ENCODE results near the gene RASA2. TPM values are rescaled to one million over a fixed set of nuclear protein-coding genes. Genes with fewer than 3 reads are reported as not detected.

The RASA2 gene
- total and polyA plus RNA-seq, 8 donors = 3.2 to 10.7 (median 5.7) TPM

DNA sequence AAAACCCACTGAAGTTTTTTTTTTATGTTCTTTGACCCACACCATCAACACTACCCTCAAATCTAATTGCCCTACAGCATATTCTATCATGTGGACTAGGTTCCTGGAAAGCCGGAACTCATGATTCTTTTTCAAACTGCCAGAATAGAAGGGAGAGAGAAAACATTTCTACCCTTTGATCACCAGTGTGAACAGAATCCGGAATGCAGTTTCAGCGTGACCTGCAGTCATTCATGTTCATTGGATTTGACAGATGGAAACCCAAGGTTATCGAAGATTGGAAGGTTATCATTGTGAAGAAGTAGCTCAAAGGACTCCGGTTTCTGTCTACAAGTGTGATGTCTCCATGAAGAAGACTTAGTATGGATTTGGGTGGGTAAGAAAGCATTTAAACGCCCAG is 39.4 kb upstream of the RASA2 start:
- Histone ChIP-seq H3K27ac (no peak overlapping the region), H3K36me3 (peaks cover 3 to 32% (median 10%) of the 10 kb centered on the region in 3 donors), H3K4me1 (peaks cover 0 to 3% (median 0%) of the 10 kb centered on the region in 3 donors), H3K4me3 (no peak overlapping the region), H3K9me3 (no peaks in the 10 kb centered on the region), H3K27me3 (no peaks in the 10 kb centered on the region)
- intact Hi-C loops (cut with DNase I) = loop anchor here in 2 of 3 donors (5.0 to 10.0 kb wide), 2 partner anchors 83 to 140 kb away; partner anchors contain the start of gene ZBTB38 (in 1 of the 2)
- FAIRE-seq = no peak
- 83 to 89% methylated on average over 6 of the region's 6 CpGs for WGBS, 2 donors
- ATAC-seq = no peak
- TF ChIP-seq, protein P1, sequence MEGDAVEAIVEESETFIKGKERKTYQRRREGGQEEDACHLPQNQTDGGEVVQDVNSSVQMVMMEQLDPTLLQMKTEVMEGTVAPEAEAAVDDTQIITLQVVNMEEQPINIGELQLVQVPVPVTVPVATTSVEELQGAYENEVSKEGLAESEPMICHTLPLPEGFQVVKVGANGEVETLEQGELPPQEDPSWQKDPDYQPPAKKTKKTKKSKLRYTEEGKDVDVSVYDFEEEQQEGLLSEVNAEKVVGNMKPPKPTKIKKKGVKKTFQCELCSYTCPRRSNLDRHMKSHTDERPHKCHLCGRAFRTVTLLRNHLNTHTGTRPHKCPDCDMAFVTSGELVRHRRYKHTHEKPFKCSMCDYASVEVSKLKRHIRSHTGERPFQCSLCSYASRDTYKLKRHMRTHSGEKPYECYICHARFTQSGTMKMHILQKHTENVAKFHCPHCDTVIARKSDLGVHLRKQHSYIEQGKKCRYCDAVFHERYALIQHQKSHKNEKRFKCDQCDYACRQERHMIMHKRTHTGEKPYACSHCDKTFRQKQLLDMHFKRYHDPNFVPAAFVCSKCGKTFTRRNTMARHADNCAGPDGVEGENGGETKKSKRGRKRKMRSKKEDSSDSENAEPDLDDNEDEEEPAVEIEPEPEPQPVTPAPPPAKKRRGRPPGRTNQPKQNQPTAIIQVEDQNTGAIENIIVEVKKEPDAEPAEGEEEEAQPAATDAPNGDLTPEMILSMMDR (IDR thresholded peaks at IDR 0.05) = no peak
- no peak for DNase-seq

DNA sequence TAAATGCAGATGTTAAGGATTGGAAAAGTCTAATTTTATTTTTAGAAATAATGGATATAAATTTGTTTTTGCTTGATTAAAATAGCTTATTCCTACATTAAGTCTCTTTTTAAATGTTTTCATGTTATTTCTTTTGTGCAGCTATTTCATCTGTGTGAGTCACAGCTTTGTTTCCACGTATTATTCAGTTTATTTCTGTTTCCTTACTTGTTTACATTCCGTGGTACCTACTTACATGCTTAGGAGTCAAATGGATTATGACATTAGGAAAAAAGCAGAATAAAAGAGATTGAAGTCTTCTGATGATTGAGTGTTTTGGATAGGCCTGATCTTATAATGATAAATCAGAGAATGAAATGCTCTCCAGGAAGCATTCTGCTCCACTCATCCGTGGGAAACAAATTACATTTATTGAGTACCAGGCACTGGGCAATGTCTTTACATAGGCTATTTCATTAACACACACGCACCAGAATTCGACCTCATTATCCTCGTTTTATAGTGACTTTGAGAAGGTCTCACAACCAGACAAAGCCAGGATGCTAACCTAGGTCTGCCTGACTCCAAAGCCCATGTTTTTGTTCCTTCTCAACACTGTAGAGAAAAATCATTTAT is 38.1 kb upstream of the RASA2 start:
- WGBS, 2 donors = 75 to 76% methylated on average over 6 of the region's 6 CpGs
- DNase-seq (no peak), ATAC-seq (no peak), FAIRE-seq (no peak)
- Histone ChIP-seq H3K27ac (no peak overlapping the region), H3K4me3 (no peak overlapping the region), H3K27me3 (no peaks in the 10 kb centered on the region), H3K4me1 (peaks cover 0 to 5% (median 0%) of the 10 kb centered on the region in 3 donors), H3K36me3 (peaks cover 0 to 19% (median 10%) of the 10 kb centered on the region in 3 donors), H3K9me3 (no peaks in the 10 kb centered on the region)
- TF ChIP-seq, protein P1 (IDR thresholded peaks at IDR 0.05) = no peak
- intact Hi-C loops (cut with DNase I) = loop anchor here in 2 of 3 donors (5.0 to 10.0 kb wide), 2 partner anchors 84 to 141 kb away; partner anchors contain the start of gene ZBTB38 (in 1 of the 2)

DNA sequence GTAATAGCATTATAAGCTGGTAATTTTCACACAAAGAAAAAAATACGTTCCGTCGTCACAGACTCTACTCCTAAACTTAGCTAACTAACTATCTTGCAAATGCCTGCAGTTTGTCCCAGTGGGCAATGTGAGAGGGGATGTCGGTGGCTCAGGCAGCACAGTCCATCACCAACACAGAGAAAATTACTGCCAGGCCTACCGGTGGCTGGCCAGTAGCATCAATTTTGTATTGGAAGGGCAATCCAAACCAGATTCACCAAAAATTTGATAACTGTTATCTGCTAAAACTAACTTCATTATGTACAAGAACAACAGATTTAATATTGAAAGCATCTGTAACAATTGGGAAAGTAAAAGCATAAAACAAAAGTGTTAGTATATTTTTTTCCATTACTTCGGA is 37.4 kb upstream of the RASA2 start:
- no peaks in the 10 kb centered on the region for H3K9me3 ChIP-seq
- ATAC-seq (no peak), FAIRE-seq (no peak), DNase-seq (no peak)
- intact Hi-C loops (cut with DNase I) = loop anchor here in 2 of 3 donors (5.0 to 10.0 kb wide), 2 partner anchors 85 to 142 kb away; partner anchors contain the start of gene ZBTB38 (in 1 of the 2)
- TF ChIP-seq, protein P1 (IDR thresholded peaks at IDR 0.05) = no peak
- no peak overlapping the region for H3K4me3 ChIP-seq
- no peak overlapping the region for H3K27ac ChIP-seq
- H3K36me3 ChIP-seq = peaks cover 0 to 11% (median 10%) of the 10 kb centered on the region in 3 donors
- 84 to 88% methylated on average over 6 of the region's 6 CpGs for WGBS, 2 donors
- H3K27me3 ChIP-seq = no peaks in the 10 kb centered on the region
- H3K4me1 ChIP-seq = peaks cover 0 to 5% (median 0%) of the 10 kb centered on the region in 3 donors

GRCh38 chr3:141450727-141451375 is 36.0 kb upstream of the RASA2 start:
- no peak overlapping the region for H3K4me3 ChIP-seq
- ATAC-seq (no peak), FAIRE-seq (no peak), DNase-seq (no peak)
- no peaks in the 10 kb centered on the region for H3K27me3 ChIP-seq
- TF ChIP-seq, protein P1 (IDR thresholded peaks at IDR 0.05) = no peak
- no peak overlapping the region for H3K27ac ChIP-seq
- intact Hi-C loops (cut with DNase I) = loop anchor here in 2 of 3 donors (5.0 to 10.0 kb wide), 2 partner anchors 96 to 144 kb away; no protein-coding TSS in a partner anchor
- 55 to 69% methylated on average over 8 of the region's 8 CpGs for WGBS, 2 donors
- H3K4me1 ChIP-seq = peaks cover 0 to 5% (median 0%) of the 10 kb centered on the region in 3 donors
- no peaks in the 10 kb centered on the region for H3K9me3 ChIP-seq
- peaks cover 0 to 3% (median 0%) of the 10 kb centered on the region in 3 donors for H3K36me3 ChIP-seq
